HL-60 (cell line): Measurements from ENCODE around the gene USH2A.

Experiments
- SPI1 ChIP-seq: IDR thresholded peaks from 2 replicates; pipeline ENCODE4 v1.6.1; 2012; ENCODE audit warnings: low read depth, mild to moderate bottlenecking, borderline replicate concordance
- TF ChIP-seq, protein P1 (sequence below): IDR thresholded peaks from one replicate; pipeline ENCODE4 v1.5.1; 2011; ENCODE audit warnings: low read length, control low read depth, inconsistent platforms; ENCODE audit not compliant: insufficient read depth
- TF ChIP-seq, protein P2 (sequence below): IDR thresholded peaks from 2 replicates; pipeline ENCODE4 v1.6.1; 2012; ENCODE audit warnings: low read depth; ENCODE audit not compliant: insufficient replicate concordance

DNA sequence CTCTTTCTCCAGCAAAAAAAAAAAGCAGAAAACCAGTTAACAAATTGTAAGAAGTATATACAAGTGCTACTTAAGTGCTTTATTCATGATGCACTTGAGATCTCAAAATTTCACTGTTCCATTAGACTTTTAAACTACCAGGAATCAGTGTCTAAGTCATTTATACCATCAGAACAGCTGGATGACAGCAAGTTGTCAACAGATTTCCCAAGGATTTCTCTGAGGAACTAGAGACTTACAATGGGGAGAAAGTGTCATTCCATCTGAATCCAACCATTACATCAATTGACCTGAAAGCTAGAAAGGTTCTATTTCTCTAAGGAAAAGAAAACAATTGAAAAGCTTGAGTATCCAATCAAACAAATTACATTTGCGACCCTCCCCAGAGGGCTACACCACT lies 43.8 kb downstream of the USH2A start:
- TF ChIP-seq, protein P1, sequence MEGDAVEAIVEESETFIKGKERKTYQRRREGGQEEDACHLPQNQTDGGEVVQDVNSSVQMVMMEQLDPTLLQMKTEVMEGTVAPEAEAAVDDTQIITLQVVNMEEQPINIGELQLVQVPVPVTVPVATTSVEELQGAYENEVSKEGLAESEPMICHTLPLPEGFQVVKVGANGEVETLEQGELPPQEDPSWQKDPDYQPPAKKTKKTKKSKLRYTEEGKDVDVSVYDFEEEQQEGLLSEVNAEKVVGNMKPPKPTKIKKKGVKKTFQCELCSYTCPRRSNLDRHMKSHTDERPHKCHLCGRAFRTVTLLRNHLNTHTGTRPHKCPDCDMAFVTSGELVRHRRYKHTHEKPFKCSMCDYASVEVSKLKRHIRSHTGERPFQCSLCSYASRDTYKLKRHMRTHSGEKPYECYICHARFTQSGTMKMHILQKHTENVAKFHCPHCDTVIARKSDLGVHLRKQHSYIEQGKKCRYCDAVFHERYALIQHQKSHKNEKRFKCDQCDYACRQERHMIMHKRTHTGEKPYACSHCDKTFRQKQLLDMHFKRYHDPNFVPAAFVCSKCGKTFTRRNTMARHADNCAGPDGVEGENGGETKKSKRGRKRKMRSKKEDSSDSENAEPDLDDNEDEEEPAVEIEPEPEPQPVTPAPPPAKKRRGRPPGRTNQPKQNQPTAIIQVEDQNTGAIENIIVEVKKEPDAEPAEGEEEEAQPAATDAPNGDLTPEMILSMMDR, result no peak
- TF ChIP-seq, protein P2, sequence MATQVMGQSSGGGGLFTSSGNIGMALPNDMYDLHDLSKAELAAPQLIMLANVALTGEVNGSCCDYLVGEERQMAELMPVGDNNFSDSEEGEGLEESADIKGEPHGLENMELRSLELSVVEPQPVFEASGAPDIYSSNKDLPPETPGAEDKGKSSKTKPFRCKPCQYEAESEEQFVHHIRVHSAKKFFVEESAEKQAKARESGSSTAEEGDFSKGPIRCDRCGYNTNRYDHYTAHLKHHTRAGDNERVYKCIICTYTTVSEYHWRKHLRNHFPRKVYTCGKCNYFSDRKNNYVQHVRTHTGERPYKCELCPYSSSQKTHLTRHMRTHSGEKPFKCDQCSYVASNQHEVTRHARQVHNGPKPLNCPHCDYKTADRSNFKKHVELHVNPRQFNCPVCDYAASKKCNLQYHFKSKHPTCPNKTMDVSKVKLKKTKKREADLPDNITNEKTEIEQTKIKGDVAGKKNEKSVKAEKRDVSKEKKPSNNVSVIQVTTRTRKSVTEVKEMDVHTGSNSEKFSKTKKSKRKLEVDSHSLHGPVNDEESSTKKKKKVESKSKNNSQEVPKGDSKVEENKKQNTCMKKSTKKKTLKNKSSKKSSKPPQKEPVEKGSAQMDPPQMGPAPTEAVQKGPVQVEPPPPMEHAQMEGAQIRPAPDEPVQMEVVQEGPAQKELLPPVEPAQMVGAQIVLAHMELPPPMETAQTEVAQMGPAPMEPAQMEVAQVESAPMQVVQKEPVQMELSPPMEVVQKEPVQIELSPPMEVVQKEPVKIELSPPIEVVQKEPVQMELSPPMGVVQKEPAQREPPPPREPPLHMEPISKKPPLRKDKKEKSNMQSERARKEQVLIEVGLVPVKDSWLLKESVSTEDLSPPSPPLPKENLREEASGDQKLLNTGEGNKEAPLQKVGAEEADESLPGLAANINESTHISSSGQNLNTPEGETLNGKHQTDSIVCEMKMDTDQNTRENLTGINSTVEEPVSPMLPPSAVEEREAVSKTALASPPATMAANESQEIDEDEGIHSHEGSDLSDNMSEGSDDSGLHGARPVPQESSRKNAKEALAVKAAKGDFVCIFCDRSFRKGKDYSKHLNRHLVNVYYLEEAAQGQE, result no peak
- TF ChIP-seq SPI1, result no peak
